ENCODE data around the gene LRMDA. TPM values are rescaled to one million over a fixed set of nuclear protein-coding genes. Genes with fewer than 3 reads are reported as not detected.

The LRMDA gene
- total RNA-seq, 4 donors from 2014 or later: 1.5 to 15.7 (median 4.6) TPM

DNA sequence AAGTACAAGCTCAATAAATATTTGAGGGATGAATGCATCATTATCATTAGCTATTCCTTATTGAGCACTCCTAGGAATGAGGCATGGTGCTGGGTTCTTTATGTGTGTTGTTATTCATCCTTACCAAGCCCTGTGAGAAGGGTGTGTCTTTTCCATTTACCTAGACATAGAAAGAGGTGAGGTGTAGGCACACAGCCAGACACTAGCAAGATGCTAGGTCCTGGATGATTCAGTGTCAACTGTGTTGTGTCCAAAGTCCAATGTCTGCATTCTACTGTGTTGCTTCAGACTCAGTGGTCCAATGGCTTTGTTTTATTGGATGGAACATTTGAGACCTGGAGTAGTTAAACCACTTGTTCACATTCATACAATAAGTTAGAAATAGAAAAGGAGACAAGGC is 605.5 kb downstream of the LRMDA start:
- H3K4me3 ChIP-seq: no peak overlapping the region
- H3K9me3 ChIP-seq: no peaks in the 10 kb centered on the region
- no peak for DNase-seq
- H3K36me3 ChIP-seq: no peaks in the 10 kb centered on the region
- peaks cover 6% of the 10 kb centered on the region in 2 donors for H3K4me1 ChIP-seq
- intact Hi-C loops (cut with DNase I; ENCODE audit: low total_unique reads): no loop called here
- no peak for TF ChIP-seq POLR2A (IDR thresholded peaks at IDR 0.05)
- TF ChIP-seq, protein P1, sequence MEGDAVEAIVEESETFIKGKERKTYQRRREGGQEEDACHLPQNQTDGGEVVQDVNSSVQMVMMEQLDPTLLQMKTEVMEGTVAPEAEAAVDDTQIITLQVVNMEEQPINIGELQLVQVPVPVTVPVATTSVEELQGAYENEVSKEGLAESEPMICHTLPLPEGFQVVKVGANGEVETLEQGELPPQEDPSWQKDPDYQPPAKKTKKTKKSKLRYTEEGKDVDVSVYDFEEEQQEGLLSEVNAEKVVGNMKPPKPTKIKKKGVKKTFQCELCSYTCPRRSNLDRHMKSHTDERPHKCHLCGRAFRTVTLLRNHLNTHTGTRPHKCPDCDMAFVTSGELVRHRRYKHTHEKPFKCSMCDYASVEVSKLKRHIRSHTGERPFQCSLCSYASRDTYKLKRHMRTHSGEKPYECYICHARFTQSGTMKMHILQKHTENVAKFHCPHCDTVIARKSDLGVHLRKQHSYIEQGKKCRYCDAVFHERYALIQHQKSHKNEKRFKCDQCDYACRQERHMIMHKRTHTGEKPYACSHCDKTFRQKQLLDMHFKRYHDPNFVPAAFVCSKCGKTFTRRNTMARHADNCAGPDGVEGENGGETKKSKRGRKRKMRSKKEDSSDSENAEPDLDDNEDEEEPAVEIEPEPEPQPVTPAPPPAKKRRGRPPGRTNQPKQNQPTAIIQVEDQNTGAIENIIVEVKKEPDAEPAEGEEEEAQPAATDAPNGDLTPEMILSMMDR (IDR thresholded peaks at IDR 0.05): no peak
- H3K27ac ChIP-seq: peak overlapping the region; percentile 74 to 83
- no peaks in the 10 kb centered on the region for H3K27me3 ChIP-seq

DNA sequence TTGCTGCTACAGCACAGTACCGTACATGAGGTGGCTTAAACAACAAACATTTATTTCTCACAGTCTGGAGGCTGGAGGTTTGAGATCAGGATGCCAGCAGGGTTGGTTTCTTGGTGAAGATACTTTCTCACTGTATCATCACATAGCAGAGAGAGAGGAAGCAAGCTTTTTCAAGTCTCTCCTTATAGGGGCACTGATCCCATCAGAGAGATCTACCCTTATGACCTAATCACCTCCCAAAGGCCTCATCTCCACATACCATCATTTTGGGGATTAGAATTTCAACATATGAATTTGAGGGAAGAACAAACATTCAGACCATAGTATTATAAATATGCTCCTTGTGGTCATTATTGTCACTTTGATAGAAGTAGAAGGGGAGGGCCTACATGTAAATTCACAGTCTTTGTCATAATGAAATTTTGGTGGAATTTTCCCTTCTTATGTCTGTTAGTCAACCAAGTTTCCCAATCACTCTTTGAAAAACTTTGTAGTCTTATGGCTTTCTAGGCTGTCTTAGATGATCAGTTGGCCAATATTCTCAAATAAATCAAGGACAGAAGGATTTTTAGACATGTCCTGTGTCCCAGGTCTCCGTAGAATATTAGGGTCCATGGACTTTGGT is 606.2 kb downstream of the LRMDA start:
- Histone ChIP-seq H3K4me1 (peaks cover 6% of the 10 kb centered on the region in 2 donors), H3K27ac (no peak overlapping the region), H3K9me3 (no peaks in the 10 kb centered on the region), H3K4me3 (no peak overlapping the region), H3K27me3 (no peaks in the 10 kb centered on the region), H3K36me3 (no peaks in the 10 kb centered on the region)
- intact Hi-C loops (cut with DNase I; ENCODE audit: low total_unique reads): no loop called here
- no peak for TF ChIP-seq POLR2A (IDR thresholded peaks at IDR 0.05)
- TF ChIP-seq, protein P1 (IDR thresholded peaks at IDR 0.05): no peak
- no peak for DNase-seq

- peaks cover 2 to 6% of the 10 kb centered on the region in 2 donors for H3K4me1 ChIP-seq
- H3K36me3 ChIP-seq: no peaks in the 10 kb centered on the region
- no peaks in the 10 kb centered on the region for H3K9me3 ChIP-seq
- no peak overlapping the region for H3K27ac ChIP-seq
- TF ChIP-seq, protein P1 (IDR thresholded peaks at IDR 0.05): no peak
- TF ChIP-seq POLR2A (IDR thresholded peaks at IDR 0.05): no peak
- DNase-seq: no peak
- intact Hi-C loops (cut with DNase I; ENCODE audit: low total_unique reads): no loop called here
- H3K27me3 ChIP-seq: no peaks in the 10 kb centered on the region
- H3K4me3 ChIP-seq: no peak overlapping the region
Measured at GRCh38 chr10:76038696-76039095, 607.3 kb downstream of the LRMDA start.

- Histone ChIP-seq H3K27me3 (no peaks in the 10 kb centered on the region), H3K27ac (no peak overlapping the region), H3K36me3 (no peaks in the 10 kb centered on the region), H3K4me1 (no peaks in the 10 kb centered on the region), H3K4me3 (no peak overlapping the region), H3K9me3 (no peaks in the 10 kb centered on the region)
- no peak for DNase-seq
- intact Hi-C loops (cut with DNase I; ENCODE audit: low total_unique reads): no loop called here
- TF ChIP-seq, protein P1 (IDR thresholded peaks at IDR 0.05): no peak
- TF ChIP-seq POLR2A (IDR thresholded peaks at IDR 0.05): no peak
Measured at GRCh38 chr10:76040107-76040829, 608.8 kb downstream of the LRMDA start.

GRCh38 chr10:76040830-76041220 is 609.4 kb downstream of the LRMDA start:
- Histone ChIP-seq H3K4me1 (no peaks in the 10 kb centered on the region), H3K4me3 (no peak overlapping the region), H3K27ac (no peak overlapping the region), H3K9me3 (no peaks in the 10 kb centered on the region), H3K27me3 (no peaks in the 10 kb centered on the region), H3K36me3 (no peaks in the 10 kb centered on the region)
- TF ChIP-seq POLR2A (IDR thresholded peaks at IDR 0.05): no peak
- TF ChIP-seq, protein P1 (IDR thresholded peaks at IDR 0.05): no peak
- no peak for DNase-seq
- intact Hi-C loops (cut with DNase I; ENCODE audit: low total_unique reads): no loop called here
